ENCODE measurements around the gene HSPA9. TPM values are rescaled to one million over a fixed set of nuclear protein-coding genes. Genes with fewer than 3 reads are reported as not detected.

The HSPA9 gene
- total RNA-seq, 1 experiment from 2014 or later = 414 TPM

- no peak for TF ChIP-seq TCF7 (CRISPR knock-in tag; IDR thresholded peaks at IDR 0.05; ENCODE audit: low read depth)
- TF ChIP-seq GRHL2 (CRISPR knock-in tag; IDR thresholded peaks at IDR 0.05; ENCODE audit: insufficient replicate concordance, severe bottlenecking) = no peak
- no peak for TF ChIP-seq RORB (CRISPR knock-in tag; IDR thresholded peaks at IDR 0.05)
- TF ChIP-seq KAT7 (CRISPR knock-in tag; IDR thresholded peaks at IDR 0.05; ENCODE audit: borderline replicate concordance) = no peak
- peak; percentile 94 for TF ChIP-seq NFYB (CRISPR knock-in tag; conservative IDR thresholded peaks at IDR 0.05; ENCODE audit: low read depth)
- no peak for TF ChIP-seq ZNF532 (CRISPR knock-in tag; IDR thresholded peaks at IDR 0.05; ENCODE audit: borderline replicate concordance)
- TF ChIP-seq CTCF (IDR thresholded peaks at IDR 0.05) = no peak
- no peak for TF ChIP-seq NFE2L1 (CRISPR knock-in tag; IDR thresholded peaks at IDR 0.05)
- TF ChIP-seq ZNF423 (CRISPR knock-in tag; IDR thresholded peaks at IDR 0.05) = no peak
- TF ChIP-seq IRF2 (CRISPR knock-in tag; IDR thresholded peaks at IDR 0.05; ENCODE audit: borderline replicate concordance, low read depth) = no peak
- TF ChIP-seq ZMAT4 (CRISPR knock-in tag; IDR thresholded peaks at IDR 0.05) = no peak
- TF ChIP-seq ATF2 (CRISPR knock-in tag; IDR thresholded peaks at IDR 0.05; ENCODE audit: borderline replicate concordance, low read depth) = no peak
- TF ChIP-seq ZNF232 (CRISPR knock-in tag; IDR thresholded peaks at IDR 0.05) = peak; percentile 81; the same call in 1 of the 2 replicates
- TF ChIP-seq OVOL2 (CRISPR knock-in tag; IDR thresholded peaks at IDR 0.05; ENCODE audit: borderline replicate concordance) = no peak
- TF ChIP-seq ATF6 (CRISPR knock-in tag; IDR thresholded peaks at IDR 0.05) = no peak
- no peak for TF ChIP-seq FOXJ3 (CRISPR knock-in tag; IDR thresholded peaks at IDR 0.05; ENCODE audit: borderline replicate concordance)
- TF ChIP-seq ERG (CRISPR knock-in tag; IDR thresholded peaks at IDR 0.05) = no peak
- TF ChIP-seq NR3C1 (CRISPR knock-in tag; conservative IDR thresholded peaks at IDR 0.05; ENCODE audit: low read depth) = no peak
- TF ChIP-seq ZBTB43 (CRISPR knock-in tag; IDR thresholded peaks at IDR 0.05) = no peak
- no peak for TF ChIP-seq ZNF317 (CRISPR knock-in tag; IDR thresholded peaks at IDR 0.05; ENCODE audit: borderline replicate concordance, low read depth)
- peak; percentile 98 for TF ChIP-seq MAX (CRISPR knock-in tag; IDR thresholded peaks at IDR 0.05)
- peak; percentile 28; the same call in 1 of the 2 replicates for TF ChIP-seq MYBL2 (CRISPR knock-in tag; IDR thresholded peaks at IDR 0.05)
- no peak for TF ChIP-seq SOX15 (CRISPR knock-in tag; IDR thresholded peaks at IDR 0.05)
- TF ChIP-seq ZNF416 (CRISPR knock-in tag; IDR thresholded peaks at IDR 0.05) = 0 out of 2 replicates have a peak, but pooled peaks have one; percentile 34
These were observed 32.1 kb downstream of the HSPA9 start, which contains the start of gene ETF1 (continued) for GRCh38 chr5:138542956-138543729.

Measured in WTC11 (cell line).